Small intestine (tissue), 7 donors: Measurements from ENCODE around the gene FASLG. TPM values are rescaled to one million over a fixed set of nuclear protein-coding genes. Genes with fewer than 3 reads are reported as not detected.

ENCODE experiments used
- DNase-seq, 2 donors: peaks; one replicate each; pipeline versions ENCODE4 v3.0.0 to v3.0.0-alpha.2; 2013
- FAIRE-seq: peaks from 2 replicates; lab custom pipeline; 2012; peaks lifted over from hg19 to GRCh38; lab: Jason Lieb, UNC
- H3K27ac ChIP-seq, 3 donors: one replicate each; pipeline ENCODE4 v1.5.1; 2013; ENCODE audit warnings: low read length in 2 of 3, mild to moderate bottlenecking in 2 of 3, control low read depth in 1 of 3, inconsistent platforms in 1 of 3, low read depth in 1 of 3, moderate library complexity in 1 of 3
- H3K27me3 ChIP-seq, 3 donors: one replicate each; pipeline ENCODE4 v1.6.1; 2013; ENCODE audit warnings: low read length in 3 of 3, inconsistent platforms in 1 of 3; ENCODE audit not compliant: control insufficient read depth in 3 of 3, insufficient read depth in 3 of 3
- H3K36me3 ChIP-seq, 3 donors: one replicate each; pipeline ENCODE4 v1.6.1; 2013; ENCODE audit warnings: low read length in 3 of 3, inconsistent platforms in 1 of 3, low read depth in 1 of 3, mild to moderate bottlenecking in 1 of 3, moderate library complexity in 1 of 3; ENCODE audit not compliant: control insufficient read depth in 3 of 3, insufficient read depth in 2 of 3
- H3K4me1 ChIP-seq, 3 donors: one replicate each; pipeline ENCODE4 v1.6.1; 2013; ENCODE audit warnings: low read length in 2 of 3, inconsistent platforms in 1 of 3, low read depth in 1 of 3, mild to moderate bottlenecking in 1 of 3, moderate library complexity in 1 of 3; ENCODE audit not compliant: control insufficient read depth in 3 of 3, insufficient read depth in 2 of 3
- H3K4me3 ChIP-seq, 3 donors: one replicate each; pipeline ENCODE4 v1.5.1; 2013; ENCODE audit warnings: low read length in 3 of 3, control low read depth in 1 of 3, inconsistent platforms in 1 of 3, low read depth in 1 of 3, mild to moderate bottlenecking in 1 of 3, moderate library complexity in 1 of 3
- H3K9me3 ChIP-seq, 2 donors: one replicate each; pipeline ENCODE4 v1.6.1; 2013; ENCODE audit warnings: low read depth in 1 of 2, low read length in 1 of 2; ENCODE audit not compliant: control insufficient read depth in 2 of 2, insufficient read depth in 1 of 2
- WGBS, 3 donors: extraction: QIAGEN DNeasy Blood & Tissue Kit; methylation state at CpG; one replicate each; pipeline ENCODE4 v1.1.7; 2013; 5-methylcytosine and 5-hydroxymethylcytosine counted together
- polyA plus RNA-seq, 4 donors: library from polyadenylated mRNA; stranded (reverse) in 3 of 4; unstranded in 1 of 4; fragments of 200-250 nt in 3 of 4; fragments of 120-200 nt in 1 of 4; gene quantifications; one replicate each; pipeline versions ENCODE4 v1.2.1 to v1.2.3, GENCODE V29; 2013
- donor health status: healthy with polysubstance abuse.
- donor health status: control.
- donor health status: control.
- donor health status: Bipolar disorder and iron deficiency.
- donor health status: healthy.

The FASLG gene
- polyA plus RNA-seq, 4 donors, result 0.09 to 1.4 (median 0.58) TPM; not detected in 1

DNA sequence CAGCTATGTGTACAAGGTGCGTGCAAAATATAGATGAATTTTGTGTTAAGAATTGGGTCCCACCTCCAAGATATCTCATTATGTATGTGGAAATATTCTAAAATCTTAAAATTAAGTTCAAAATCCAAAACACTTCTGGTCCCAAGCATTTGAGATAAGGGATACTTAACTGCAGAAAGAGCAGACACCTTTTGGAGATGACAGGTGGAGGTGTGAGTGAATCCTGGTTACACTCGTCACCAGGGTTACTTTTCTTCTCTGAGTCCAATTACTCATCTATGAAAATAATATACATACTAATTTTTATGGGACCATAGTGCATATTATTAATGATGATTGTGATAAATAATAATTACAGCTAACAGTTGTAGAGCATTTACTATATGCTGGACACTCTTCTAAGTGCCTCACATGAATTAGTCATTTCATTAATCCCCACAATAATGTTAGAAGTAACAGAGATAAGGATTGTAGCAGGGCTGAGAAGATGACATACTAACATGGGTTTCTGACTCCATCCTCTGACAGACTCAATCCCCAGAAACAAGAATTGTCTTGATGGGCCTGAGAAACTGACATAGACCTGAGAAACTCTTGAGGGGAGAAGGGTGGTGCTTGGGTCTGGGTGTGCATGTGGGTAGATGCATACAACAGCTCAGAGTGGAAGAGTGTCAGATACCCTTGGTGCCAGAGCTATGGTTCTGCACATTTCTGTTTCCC lies 8.3 kb upstream of the FASLG start:
- Histone ChIP-seq H3K4me1 (no peaks in the 10 kb centered on the region), H3K36me3 (no peaks in the 10 kb centered on the region), H3K4me3 (no peak overlapping the region), H3K27ac (no peak overlapping the region), H3K9me3 (no peaks in the 10 kb centered on the region), H3K27me3 (no peaks in the 10 kb centered on the region)
- 75 to 81% (median 80%) methylated on average over 2 of the region's 2 CpGs for WGBS, 3 donors
- FAIRE-seq (no peak), DNase-seq (no peak)

DNA sequence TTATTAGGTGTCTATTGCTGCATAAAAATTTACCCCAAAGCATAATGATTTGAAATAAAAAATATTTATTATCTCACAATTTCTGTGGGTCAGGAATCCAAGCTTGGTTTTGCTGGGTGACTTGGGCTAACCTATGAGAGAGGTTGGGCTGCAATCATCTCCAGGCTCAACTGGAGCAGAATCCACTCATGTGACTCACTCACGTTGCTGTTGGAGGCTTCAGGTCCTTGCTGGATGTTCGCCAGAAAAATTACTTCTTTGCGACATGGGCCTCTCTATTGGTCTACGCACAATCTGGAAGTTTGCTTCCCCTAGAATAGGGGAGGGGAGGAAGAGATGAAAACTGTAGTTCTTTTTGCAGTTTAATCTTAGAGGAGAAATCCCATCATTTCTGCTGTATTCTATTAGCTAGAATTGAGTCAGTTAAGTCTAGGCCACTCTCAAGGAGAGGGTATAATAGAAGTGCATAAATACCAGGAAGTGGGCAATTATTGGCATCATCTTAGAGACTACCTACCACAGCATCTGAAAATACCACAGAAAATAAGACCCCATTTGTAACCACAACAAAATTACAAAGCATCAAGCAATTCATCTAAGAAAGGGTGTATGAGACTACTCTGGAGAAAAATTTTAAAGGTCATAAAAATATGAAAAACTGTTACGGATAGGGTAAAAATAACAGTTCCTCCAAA lies 5.7 kb upstream of the FASLG start:
- Histone ChIP-seq H3K36me3 (no peaks in the 10 kb centered on the region), H3K4me3 (no peak overlapping the region), H3K9me3 (no peaks in the 10 kb centered on the region), H3K4me1 (no peaks in the 10 kb centered on the region), H3K27me3 (no peaks in the 10 kb centered on the region), H3K27ac (no peak overlapping the region)
- FAIRE-seq (no peak), DNase-seq (no peak)
- WGBS, 3 donors, result 39 to 58% (median 48%) methylated on average over 5 of the region's 5 CpGs

DNA sequence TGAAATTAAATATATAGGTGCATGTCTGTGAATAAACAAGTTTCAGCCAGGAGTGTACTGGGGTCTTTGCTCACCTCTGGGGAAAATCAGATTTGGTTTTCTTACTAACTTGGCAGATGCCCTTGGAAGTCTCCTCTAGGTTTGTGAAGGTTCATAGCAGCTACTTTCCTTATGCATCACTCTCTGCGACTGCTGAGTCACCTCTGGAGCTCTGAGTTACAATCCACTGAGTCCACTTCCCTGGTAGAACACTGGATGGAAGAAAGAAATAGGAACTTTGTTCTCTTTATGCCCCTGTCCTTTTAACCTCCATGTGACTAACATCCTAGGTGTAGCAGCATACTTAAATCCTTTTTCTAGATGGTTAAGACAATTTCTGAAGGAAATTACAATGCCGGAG lies 4.4 kb upstream of the FASLG start:
- Histone ChIP-seq H3K27me3 (no peaks in the 10 kb centered on the region), H3K9me3 (no peaks in the 10 kb centered on the region), H3K4me3 (no peak overlapping the region), H3K4me1 (no peaks in the 10 kb centered on the region), H3K27ac (no peak overlapping the region), H3K36me3 (no peaks in the 10 kb centered on the region)
- WGBS, 3 donors, result 80 to 85% (median 84%) methylated on average over 2 of the region's 2 CpGs
- FAIRE-seq, result no peak
- peak in 1 of 2 donors; percentile 10 for DNase-seq

DNA sequence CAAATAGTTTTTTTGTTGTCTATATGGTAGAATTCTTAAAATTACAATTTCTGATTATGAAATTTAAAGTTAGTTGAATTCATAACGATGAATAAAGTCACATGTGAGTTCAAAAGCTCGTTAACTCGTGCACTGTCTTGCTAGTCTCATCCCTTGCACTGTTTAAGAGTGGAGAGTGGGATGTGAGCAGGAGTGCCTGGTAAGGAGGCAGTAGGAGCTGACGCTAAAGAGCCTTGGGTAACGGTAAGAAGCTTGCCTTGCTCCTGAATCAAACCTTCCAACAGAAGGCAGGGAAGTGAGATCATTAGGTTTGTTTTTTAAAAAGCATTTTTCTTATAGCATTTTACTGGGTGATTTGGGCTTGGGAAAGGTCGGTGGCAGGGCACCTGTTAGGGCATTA lies 2.3 kb upstream of the FASLG start:
- no peaks in the 10 kb centered on the region for H3K36me3 ChIP-seq
- no peak overlapping the region for H3K27ac ChIP-seq
- no peaks in the 10 kb centered on the region for H3K4me1 ChIP-seq
- WGBS, 3 donors, result 70 to 80% (median 76%) methylated on average over 6 of the region's 6 CpGs
- FAIRE-seq, result no peak
- no peaks in the 10 kb centered on the region for H3K9me3 ChIP-seq
- no peak for DNase-seq
- H3K4me3 ChIP-seq, result no peak overlapping the region
- no peaks in the 10 kb centered on the region for H3K27me3 ChIP-seq

DNA sequence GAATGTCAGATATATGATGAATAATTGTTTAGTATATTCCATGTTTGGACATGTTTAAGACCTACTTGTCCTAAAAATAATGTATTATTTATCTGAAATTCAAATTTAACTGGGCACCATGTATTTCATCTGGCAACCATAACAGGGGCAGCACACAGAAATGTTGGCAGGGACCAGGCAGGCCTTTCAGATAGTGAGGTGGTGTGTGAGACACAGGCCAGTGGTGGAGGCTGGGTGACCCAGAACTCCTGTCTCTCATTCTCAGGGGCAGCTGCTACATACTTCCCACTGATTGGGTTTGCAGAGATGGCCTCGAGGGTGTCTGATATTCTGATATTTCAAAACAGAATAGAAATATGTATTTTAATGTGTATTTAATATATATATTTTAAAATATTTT lies 1.3 kb upstream of the FASLG start:
- H3K4me3 ChIP-seq, result no peak overlapping the region
- no peak for DNase-seq
- H3K36me3 ChIP-seq, result no peaks in the 10 kb centered on the region
- H3K27me3 ChIP-seq, result no peaks in the 10 kb centered on the region
- WGBS, 3 donors, result 87 to 95% (median 89%) methylated on average over 1 of the region's 1 CpG
- H3K27ac ChIP-seq, result no peak overlapping the region
- H3K9me3 ChIP-seq, result no peaks in the 10 kb centered on the region
- no peaks in the 10 kb centered on the region for H3K4me1 ChIP-seq
- FAIRE-seq, result no peak

DNA sequence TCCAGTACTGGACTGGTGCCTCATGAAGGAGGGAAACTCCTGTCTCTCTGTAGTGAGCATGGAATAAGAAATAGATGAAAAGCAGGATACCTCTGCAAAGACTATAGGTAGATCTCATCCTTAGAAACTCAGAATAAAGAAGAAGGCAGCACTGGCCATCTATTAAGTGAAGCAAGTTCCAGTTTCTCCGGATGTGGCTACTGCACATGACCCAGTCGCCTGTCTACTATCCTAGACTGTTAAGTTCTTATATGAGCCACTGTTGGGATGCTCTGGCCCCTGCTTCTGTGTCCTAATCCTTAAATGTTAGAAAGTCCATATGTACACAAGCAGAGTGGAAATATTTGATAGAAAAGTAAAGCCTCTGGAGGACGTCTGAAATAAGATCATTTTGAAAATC lies 2.2 kb downstream of the FASLG start:
- DNase-seq (no peak), FAIRE-seq (no peak)
- 63 to 71% (median 68%) methylated on average over 3 of the region's 3 CpGs for WGBS, 3 donors
- Histone ChIP-seq H3K27me3 (no peaks in the 10 kb centered on the region), H3K36me3 (no peaks in the 10 kb centered on the region), H3K9me3 (no peaks in the 10 kb centered on the region), H3K27ac (no peak overlapping the region), H3K4me3 (peak overlapping the region in 1 of 3 donors; percentile 50), H3K4me1 (peaks cover 0 to 2% (median 0%) of the 10 kb centered on the region in 3 donors)

DNA sequence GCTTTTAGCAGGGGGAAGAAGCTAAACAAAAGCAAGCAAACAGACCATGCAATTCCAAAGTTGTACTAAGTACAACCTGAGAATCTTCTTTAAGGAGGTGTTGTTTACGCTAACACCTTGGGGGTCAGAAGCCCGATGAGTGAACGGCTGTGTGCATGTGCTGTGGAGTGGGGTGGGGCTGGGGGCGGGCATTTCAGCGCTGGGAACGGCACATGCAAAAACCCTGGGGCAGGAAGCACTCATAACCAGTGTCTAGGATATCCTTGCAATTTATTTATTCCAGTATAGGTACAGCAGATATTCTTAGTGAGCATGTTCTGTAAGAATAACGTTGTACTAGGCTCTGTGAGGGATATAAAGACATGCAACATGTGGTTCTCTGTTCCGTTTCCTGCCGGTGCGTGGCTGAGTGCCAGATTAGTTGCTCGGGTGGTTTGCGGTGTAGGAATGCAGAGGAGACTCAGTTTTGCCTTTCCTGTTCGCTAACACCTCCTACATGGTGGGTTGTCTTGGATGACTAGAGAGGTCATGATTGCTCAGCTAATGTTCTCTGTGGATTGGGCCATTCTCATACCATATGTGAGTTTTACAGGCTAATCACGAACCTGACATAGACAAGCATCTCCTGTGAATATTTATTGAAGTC lies 3.7 kb downstream of the FASLG start:
- H3K4me3 ChIP-seq, result peak overlapping the region in 1 of 3 donors; percentile 28
- H3K36me3 ChIP-seq, result no peaks in the 10 kb centered on the region
- DNase-seq (peak in 1 of 2 donors; percentile 66), FAIRE-seq (no peak)
- 40 to 52% (median 43%) methylated on average over 14 of the region's 14 CpGs for WGBS, 3 donors
- no peaks in the 10 kb centered on the region for H3K27me3 ChIP-seq
- peak overlapping the region in 1 of 3 donors; percentile 8 for H3K27ac ChIP-seq
- H3K9me3 ChIP-seq, result no peaks in the 10 kb centered on the region
- H3K4me1 ChIP-seq, result peaks cover 0 to 2% (median 0%) of the 10 kb centered on the region in 3 donors

DNA sequence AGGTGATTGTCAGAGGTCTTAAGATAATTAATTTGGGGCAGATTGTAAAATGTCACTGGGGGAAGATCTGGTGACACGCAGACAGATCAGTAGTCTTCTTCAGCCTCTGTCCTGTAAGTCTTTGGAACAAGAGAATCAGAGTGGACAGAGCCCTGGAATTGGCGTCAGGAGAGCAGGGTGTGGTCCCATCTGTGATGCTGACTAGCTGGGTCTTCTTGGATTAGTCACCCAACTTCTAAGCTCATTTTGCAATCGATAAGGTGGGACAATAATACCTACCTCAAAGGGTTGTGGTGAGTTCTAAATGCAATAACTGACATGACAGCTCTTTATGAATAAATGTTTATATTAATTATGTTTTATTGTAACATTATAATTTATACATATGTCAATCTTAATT lies 4.8 kb downstream of the FASLG start:
- no peak for DNase-seq
- Histone ChIP-seq H3K4me3 (no peak overlapping the region), H3K4me1 (peaks cover 0 to 2% (median 0%) of the 10 kb centered on the region in 3 donors), H3K27me3 (no peaks in the 10 kb centered on the region), H3K36me3 (no peaks in the 10 kb centered on the region), H3K9me3 (no peaks in the 10 kb centered on the region), H3K27ac (no peak overlapping the region)
- no peak for FAIRE-seq
- WGBS, 3 donors, result 81 to 86% (median 81%) methylated on average over 3 of the region's 3 CpGs
